HepG2 (cell line): ENCODE measurements around the gene MAB21L1. TPM values are rescaled to one million over a fixed set of nuclear protein-coding genes. Genes with fewer than 3 reads are reported as not detected.

Source experiments
- ATAC-seq: fragments of 200-7000 bp; cut with Tn5 transposase; 3 replicates; pipeline ENCODE4 v1.9.1; 2020; ENCODE audit warnings: mild to moderate bottlenecking, moderate library complexity
- BruUV-seq: library from RNA; stranded (reverse); fragments of 400-500 nt; replicated peaks from 2 replicates; lab custom pipeline; 2021; lab: Mats Ljungman, UMichigan
- CTCF ChIA-PET: fragments of 300-600 bp; formaldehyde crosslinking; extraction: SDS; loops from one replicate; lab custom pipeline; 2021; ENCODE audit warnings: low total read pairs, inconsistent platforms, low intra/inter-chr PET ratio; lab: Yijun Ruan, JAX
- POLR2A ChIA-PET: fragments of 350-600 bp; sonication (Branson Sonifier 250); formaldehyde crosslinking; loops from one replicate; lab custom pipeline; 2020; ENCODE audit warnings: antibody characterized with exemption, inconsistent platforms; lab: Yijun Ruan, JAX
- DNase-seq: peaks from one replicate; pipeline ENCODE4 v3.0.0-alpha.2; 2015; ENCODE audit warnings: low spot score
- FAIRE-seq: peaks from 3 replicates; lab custom pipeline; 2011; peaks lifted over from hg19 to GRCh38; lab: Jason Lieb, UNC
- H2AFZ ChIP-seq: one replicate; pipeline ENCODE4 v1.6.1; 2011; ENCODE audit warnings: low read length, inconsistent platforms
- H3K27ac ChIP-seq: fragments of 300-600 bp; 3 replicates; pipeline ENCODE4 v1.8.0; 2011; ENCODE audit warnings: mixed run types, mild to moderate bottlenecking, mixed read lengths, low read length, inconsistent platforms; ENCODE audit not compliant: insufficient read depth; ENCODE audit errors: extremely low read length
- H3K27me3 ChIP-seq, 2 experiments: fragments of 200-600 bp in 1 of 2; 2 replicates in 1 of 2; 3 replicates in 1 of 2; pipeline versions ENCODE4 v1.6.0 to v1.8.0; 2011; ENCODE audit warnings: low read length in 2 of 2, mild to moderate bottlenecking in 2 of 2, moderate library complexity in 2 of 2, inconsistent platforms in 1 of 2; ENCODE audit not compliant: insufficient read depth in 2 of 2, control insufficient read depth in 1 of 2
- H3K36me3 ChIP-seq, 2 experiments: fragments of 200-600 bp in 1 of 2; replicated peaks in 1 of 2; 2 replicates in 1 of 2; 3 replicates in 1 of 2; pipeline versions ENCODE4 v1.5.1 to v1.8.0; 2011; ENCODE audit warnings: low read length in 2 of 2, inconsistent platforms in 1 of 2; ENCODE audit not compliant: insufficient read depth in 2 of 2, control insufficient read depth in 1 of 2
- H3K4me1 ChIP-seq: 2 replicates; pipeline ENCODE4 v1.5.1; 2012; ENCODE audit warnings: low read length, inconsistent platforms; ENCODE audit not compliant: insufficient read depth
- H3K4me2 ChIP-seq: 2 replicates; pipeline ENCODE4 v1.6.0; 2011; ENCODE audit warnings: low read depth, low read length, inconsistent platforms
- H3K4me3 ChIP-seq, 3 experiments: fragments of 200-600 bp in 1 of 3; sonication (generic), shearing (Covaris generic) in 1 of 3; replicated peaks in 1 of 3; 2 replicates each; pipeline ENCODE4 v1.5.1; 2011 to 2016; ENCODE audit warnings: low read length in 3 of 3, inconsistent platforms in 2 of 3, low read depth in 2 of 3, mild to moderate bottlenecking in 2 of 3, control low read depth in 1 of 3, mixed read lengths in 1 of 3; ENCODE audit not compliant: insufficient read depth in 1 of 3
- H3K79me2 ChIP-seq: one replicate; pipeline ENCODE4 v1.6.1; 2011; ENCODE audit warnings: low read length, inconsistent platforms; ENCODE audit not compliant: insufficient read depth
- H3K9ac ChIP-seq: 2 replicates; pipeline ENCODE4 v1.6.0; 2011; ENCODE audit warnings: mild to moderate bottlenecking, low read depth, low read length, inconsistent platforms; ENCODE audit not compliant: insufficient read depth
- H3K9me3 ChIP-seq: 2 replicates; pipeline ENCODE4 v1.5.1; 2012; ENCODE audit warnings: mild to moderate bottlenecking, low read length
- H4K20me1 ChIP-seq: 2 replicates; pipeline ENCODE4 v1.6.0; 2011; ENCODE audit warnings: inconsistent platforms, mild to moderate bottlenecking, low read length, moderate library complexity; ENCODE audit not compliant: insufficient read depth
- BRCA1 ChIP-seq: sonication (generic); formaldehyde crosslinking; IDR thresholded peaks from 2 replicates; pipeline ENCODE4 v1.4.0; 2020; ENCODE audit warnings: missing genetic modification reagents
- FOXO1 ChIP-seq: sonication (generic); formaldehyde crosslinking; IDR thresholded peaks from 2 replicates; pipeline ENCODE4 v1.4.0; 2020; ENCODE audit warnings: missing genetic modification reagents
- GPBP1L1 ChIP-seq: sonication (generic); formaldehyde crosslinking; IDR thresholded peaks from 2 replicates; pipeline ENCODE4 v1.5.0; 2020; ENCODE audit warnings: mild to moderate bottlenecking, missing genetic modification reagents
- HIVEP1 ChIP-seq: sonication (generic); formaldehyde crosslinking; IDR thresholded peaks from 2 replicates; pipeline ENCODE4 v1.4.0; 2020; ENCODE audit warnings: mild to moderate bottlenecking, missing genetic modification reagents
- KDM5A ChIP-seq: fragments of 200-600 bp; sonication (generic); IDR thresholded peaks from 2 replicates; pipeline ENCODE4 v1.7.0; 2018; ENCODE audit warnings: antibody characterized with exemption, mild to moderate bottlenecking, low read length, borderline replicate concordance
- KLF12 ChIP-seq: sonication (generic); formaldehyde crosslinking; IDR thresholded peaks from 2 replicates; pipeline ENCODE4 v1.4.0; 2020; ENCODE audit warnings: missing genetic modification reagents, borderline replicate concordance
- ZHX1 ChIP-seq: sonication (generic); formaldehyde crosslinking; IDR thresholded peaks from 2 replicates; pipeline ENCODE4 v1.8.1; 2022; ENCODE audit warnings: low read depth, mild to moderate bottlenecking, missing genetic modification reagents
- ZNF24 ChIP-seq: fragments of 450-650 bp; IDR thresholded peaks from 2 replicates; pipeline ENCODE4 v1.6.1; 2017; ENCODE audit warnings: antibody characterized with exemption, mild to moderate bottlenecking
- WGBS: methylation state at CpG from one replicate; pipeline ENCODE4 v1.1.6; 2017; ENCODE audit warnings: low lambda C conversion rate; 5-methylcytosine and 5-hydroxymethylcytosine counted together
- in situ Hi-C: cut with HindIII; loops from 2 replicates; pipeline ENCODE4 v1.10.0; 2017; ENCODE audit warnings: low pct_unique_long_range_greater_than_20kb; ENCODE audit not compliant: extremely low pct_ligation_motif_present
- intact Hi-C: fragments of 100-400 bp; cut with micrococcal nuclease; formaldehyde crosslinking; loops from one replicate; pipeline ENCODE4 v1.10.0; 2022; ENCODE audit not compliant: unreplicated experiment
- polyA plus RNA-seq, 8 experiments: library from polyadenylated mRNA; depleted of rRNA in 3 of 8; stranded (reverse) in 7 of 8; unstranded in 1 of 8; fragments of >200 nt; fragmentation: Illumina TruSeq in 4 of 8; extraction: Trizol in 4 of 8; gene quantifications; 2 replicates each; pipeline versions ENCODE4 v1.2.1 to v1.2.3, GENCODE V29; 2011 to 2016; ENCODE audit warnings: low read depth in 4 of 8, missing spikeins in 1 of 8, mixed read lengths in 1 of 8; ENCODE audit not compliant: insufficient read depth in 1 of 8
- total RNA-seq, 5 experiments: library from RNA; depleted of rRNA; stranded (reverse); fragments of >200 nt; fragmentation: Illumina TruSeq; extraction: Trizol; gene quantifications; 2 replicates each; pipeline ENCODE4 v1.2.3, GENCODE V29; 2016; ENCODE audit warnings: low read depth in 1 of 5

The MAB21L1 gene
- total and polyA plus RNA-seq, 2 of the 13 experiments (the other 11 are each of a cell fraction or from before 2014, with no cell fraction given): not detected

GRCh38 chr13:35499196-35499662 is 22.7 kb upstream of the MAB21L1 start:
- BruUV-seq: no TSS peak
- FAIRE-seq: no peak
- H3K4me2 ChIP-seq: no peak overlapping the region
- H3K9me3 ChIP-seq: no peaks in the 10 kb centered on the region
- DNase-seq: no peak
- no peak overlapping the region for H3K9ac ChIP-seq
- WGBS: 25% methylated on average over 2 of the region's 2 CpGs
- TF ChIP-seq FOXO1 (CRISPR knock-in tag): no peak
- no peak for TF ChIP-seq KDM5A
- TF ChIP-seq KLF12 (CRISPR knock-in tag): no peak
- no peak for TF ChIP-seq ZNF24
- TF ChIP-seq HIVEP1 (CRISPR knock-in tag): no peak
- no peak for TF ChIP-seq GPBP1L1
- TF ChIP-seq ZHX1 (CRISPR knock-in tag): no peak
- no peak for TF ChIP-seq BRCA1 (CRISPR knock-in tag)
- intact Hi-C loops: no loop called here
- ATAC-seq: no peak
- H3K27ac ChIP-seq: no peak overlapping the region
- H2AFZ ChIP-seq: no peak overlapping the region
- H3K36me3 ChIP-seq: no peaks in the 10 kb centered on the region
- ChIA-PET CTCF (no interaction called here), POLR2A (no interaction called here)
- in situ Hi-C loops: no loop called here
- H3K4me1 ChIP-seq: no peaks in the 10 kb centered on the region
- no peaks in the 10 kb centered on the region; a peak in 1 of 5 replicates for H3K27me3 ChIP-seq
- H4K20me1 ChIP-seq: no peaks in the 10 kb centered on the region
- H3K4me3 ChIP-seq: no peak overlapping the region
- H3K79me2 ChIP-seq: no peaks in the 10 kb centered on the region
